ENCODE data around the gene TIGD6.

Gene TIGD6

GRCh38 chr5:149963729-149964128 is 36.7 kb downstream of the TIGD6 start:
- no peaks in the 10 kb centered on the region for H3K27me3 ChIP-seq (replicated peaks in 2 of 5; ENCODE audit: control insufficient read depth in 4 of 5, insufficient read depth in 5 of 5, low read length in 4 of 5)
- H3K4me3 ChIP-seq (ENCODE audit: control insufficient read depth in 1 of 7, extremely low read depth in 1 of 7, insufficient read depth in 4 of 7, low read depth in 2 of 7, low read length in 6 of 7): no peak overlapping the region
- peaks cover 0 to 23% (median 22%) of the 10 kb centered on the region in 4 experiments for H3K4me1 ChIP-seq (ENCODE audit: control extremely low read depth in 1 of 4, control insufficient read depth in 4 of 4, insufficient read depth in 4 of 4, low read length in 3 of 4)
- POLR2A ChIA-PET: no interaction called here
- WGBS (ENCODE audit: insufficient coverage): 100% methylated on average over 3 of the region's 3 CpGs
- DNase-seq: no peak
- H3K9me3 ChIP-seq (ENCODE audit: control extremely low read depth in 1 of 5, control insufficient read depth in 4 of 5, insufficient read depth in 2 of 5, low read depth in 1 of 5, low read length in 4 of 5): no peaks in the 10 kb centered on the region
- peaks cover 0 to 3% (median under 1%) of the 10 kb centered on the region in 4 experiments for H3K36me3 ChIP-seq (ENCODE audit: control insufficient read depth in 4 of 4, insufficient read depth in 4 of 4, low read length in 3 of 4)
- CTCF ChIA-PET: interaction anchor here (1.2 to 16.1 kb wide), 4 partner anchors 27 to 126 kb away, joined by 3 to 305 read pairs (median 6); no protein-coding TSS in a partner anchor
- no peak overlapping the region for H3K27ac ChIP-seq (ENCODE audit: insufficient read depth in 1 of 2, low read depth in 1 of 2, low read length in 2 of 2, poor library complexity in 1 of 2, severe bottlenecking in 2 of 2)

GRCh38 chr5:149962601-149963300 is 37.7 kb downstream of the TIGD6 start:
- no peak for DNase-seq
- H3K9me3 ChIP-seq (ENCODE audit: control extremely low read depth in 1 of 5, control insufficient read depth in 4 of 5, insufficient read depth in 2 of 5, low read depth in 1 of 5, low read length in 4 of 5): no peaks in the 10 kb centered on the region
- H3K36me3 ChIP-seq (ENCODE audit: control insufficient read depth in 4 of 4, insufficient read depth in 4 of 4, low read length in 3 of 4): peaks cover 0 to 3% (median under 1%) of the 10 kb centered on the region in 4 experiments
- H3K4me1 ChIP-seq (ENCODE audit: control extremely low read depth in 1 of 4, control insufficient read depth in 4 of 4, insufficient read depth in 4 of 4, low read length in 3 of 4): peaks cover 0 to 23% (median 22%) of the 10 kb centered on the region in 4 experiments
- POLR2A ChIA-PET: no interaction called here
- H3K27ac ChIP-seq (ENCODE audit: insufficient read depth in 1 of 2, low read depth in 1 of 2, low read length in 2 of 2, poor library complexity in 1 of 2, severe bottlenecking in 2 of 2): no peak overlapping the region
- WGBS (ENCODE audit: insufficient coverage): 96% methylated on average over 3 of the region's 5 CpGs
- H3K4me3 ChIP-seq (ENCODE audit: control insufficient read depth in 1 of 7, extremely low read depth in 1 of 7, insufficient read depth in 4 of 7, low read depth in 2 of 7, low read length in 6 of 7): no peak overlapping the region
- H3K27me3 ChIP-seq (replicated peaks in 2 of 5; ENCODE audit: control insufficient read depth in 4 of 5, insufficient read depth in 5 of 5, low read length in 4 of 5): no peaks in the 10 kb centered on the region
- CTCF ChIA-PET: interaction anchor here (0.7 to 16.1 kb wide), 20 partner anchors 9 to 330 kb away, joined by 3 to 305 read pairs (median 5); partner anchors contain the start of genes HMGXB3 and TIGD6

GRCh38 chr5:149961957-149962409 is 38.5 kb downstream of the TIGD6 start:
- CTCF ChIA-PET: interaction anchor here (0.7 to 16.1 kb wide), 27 partner anchors 9 to 329 kb away, joined by 3 to 305 read pairs (median 4); partner anchors contain the start of genes HMGXB3 and TIGD6
- WGBS (ENCODE audit: insufficient coverage): 74% methylated on average over 4 of the region's 6 CpGs
- DNase-seq: peak; percentile 39 to 55 (median 53)

GRCh38 chr5:149961186-149961685 is 39.2 kb downstream of the TIGD6 start:
- 8% methylated on average over 16 of the region's 23 CpGs for WGBS (ENCODE audit: insufficient coverage)
- ChIA-PET CTCF (interaction anchor here (0.8 to 16.1 kb wide), 18 partner anchors 10 to 322 kb away, joined by 3 to 305 read pairs (median 5); partner anchors contain the start of genes HMGXB3 and TIGD6), POLR2A (no interaction called here)
- H3K9me3 ChIP-seq (ENCODE audit: control extremely low read depth in 1 of 5, control insufficient read depth in 4 of 5, insufficient read depth in 2 of 5, low read depth in 1 of 5, low read length in 4 of 5): no peaks in the 10 kb centered on the region
- H3K36me3 ChIP-seq (ENCODE audit: control insufficient read depth in 4 of 4, insufficient read depth in 4 of 4, low read length in 3 of 4): peaks cover 0 to 3% (median under 1%) of the 10 kb centered on the region in 4 experiments
- peak overlapping the region; percentile 48 to 86 (median 78) for H3K4me3 ChIP-seq (ENCODE audit: control insufficient read depth in 1 of 7, extremely low read depth in 1 of 7, insufficient read depth in 4 of 7, low read depth in 2 of 7, low read length in 6 of 7)
- no peak overlapping the region for H3K27ac ChIP-seq (ENCODE audit: insufficient read depth in 1 of 2, low read depth in 1 of 2, low read length in 2 of 2, poor library complexity in 1 of 2, severe bottlenecking in 2 of 2)
- no peak for DNase-seq
- peaks cover 0 to 23% (median 22%) of the 10 kb centered on the region in 4 experiments for H3K4me1 ChIP-seq (ENCODE audit: control extremely low read depth in 1 of 4, control insufficient read depth in 4 of 4, insufficient read depth in 4 of 4, low read length in 3 of 4)
- H3K27me3 ChIP-seq (replicated peaks in 2 of 5; ENCODE audit: control insufficient read depth in 4 of 5, insufficient read depth in 5 of 5, low read length in 4 of 5): no peaks in the 10 kb centered on the region

More at GRCh38 chr5:149961957-149962409, 38.5 kb downstream of the TIGD6 start:
- no peaks in the 10 kb centered on the region for H3K9me3 ChIP-seq (ENCODE audit: control extremely low read depth in 1 of 5, control insufficient read depth in 4 of 5, insufficient read depth in 2 of 5, low read depth in 1 of 5, low read length in 4 of 5)
- H3K36me3 ChIP-seq (ENCODE audit: control insufficient read depth in 4 of 4, insufficient read depth in 4 of 4, low read length in 3 of 4): peaks cover 0 to 3% (median under 1%) of the 10 kb centered on the region in 4 experiments
- H3K4me1 ChIP-seq (ENCODE audit: control extremely low read depth in 1 of 4, control insufficient read depth in 4 of 4, insufficient read depth in 4 of 4, low read length in 3 of 4): peaks cover 0 to 23% (median 22%) of the 10 kb centered on the region in 4 experiments
- POLR2A ChIA-PET: interaction anchor here (0.6 kb wide), 1 partner anchor 49 kb away, joined by 5 read pairs; no protein-coding TSS in a partner anchor
- no peak overlapping the region for H3K4me3 ChIP-seq (ENCODE audit: control insufficient read depth in 1 of 7, extremely low read depth in 1 of 7, insufficient read depth in 4 of 7, low read depth in 2 of 7, low read length in 6 of 7)
- H3K27me3 ChIP-seq (replicated peaks in 2 of 5; ENCODE audit: control insufficient read depth in 4 of 5, insufficient read depth in 5 of 5, low read length in 4 of 5): no peaks in the 10 kb centered on the region
- H3K27ac ChIP-seq (ENCODE audit: insufficient read depth in 1 of 2, low read depth in 1 of 2, low read length in 2 of 2, poor library complexity in 1 of 2, severe bottlenecking in 2 of 2): no peak overlapping the region

DNA sequence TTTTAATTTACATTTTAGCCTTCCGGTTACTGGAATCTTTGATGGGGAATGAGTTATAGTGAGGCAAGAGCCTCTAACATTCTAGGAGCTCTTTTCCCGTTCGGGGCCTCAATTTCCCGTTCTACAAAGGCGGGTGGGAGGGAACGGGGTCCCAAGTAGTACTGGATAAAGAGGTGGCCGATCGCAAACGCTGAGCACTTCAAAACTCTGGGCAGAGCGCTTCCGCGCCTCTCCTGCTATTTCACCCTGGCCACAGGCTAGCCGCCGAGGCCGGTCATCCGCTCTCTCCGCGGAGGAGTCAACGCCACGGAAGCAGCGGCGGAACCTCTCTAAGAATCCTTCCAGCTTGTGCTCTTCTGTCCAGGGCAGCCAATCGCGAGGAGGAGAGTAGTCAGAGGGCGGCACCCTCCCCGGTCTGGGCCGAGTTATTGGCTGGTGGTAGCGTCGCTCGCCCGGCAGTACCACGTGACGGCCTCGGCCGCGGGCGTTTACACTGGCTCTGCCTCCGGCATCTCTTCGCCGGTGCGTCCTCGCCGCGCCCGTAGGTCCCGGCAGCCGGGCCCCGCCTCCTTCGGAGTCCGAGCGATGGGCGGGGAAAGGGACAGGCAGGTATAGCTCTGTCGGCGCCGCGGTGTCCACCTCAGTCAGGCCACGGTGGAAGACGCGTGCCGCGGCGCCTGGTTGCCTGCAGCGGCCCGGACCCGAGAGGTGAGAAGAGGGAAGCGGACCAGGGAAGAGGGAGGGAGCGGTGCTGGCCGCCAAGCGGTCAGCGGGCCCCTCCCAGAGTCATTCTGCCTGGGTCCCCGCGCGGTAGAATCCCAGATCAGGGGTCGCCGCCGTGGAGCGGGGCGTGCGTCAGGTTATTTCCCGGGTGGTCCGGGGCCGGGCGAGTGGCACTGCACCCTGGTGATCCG is 39.9 kb downstream of the TIGD6 start, which contains the start of gene SLC26A2:
Gene SLC26A2 (plus strand): TSS at position 487 of the 914 bp plus-strand sequence. CDS start 16,895 bp downstream, outside the sequence.
- Histone ChIP-seq H3K4me3 (ENCODE audit: control insufficient read depth in 1 of 7, extremely low read depth in 1 of 7, insufficient read depth in 4 of 7, low read depth in 2 of 7, low read length in 6 of 7) (peak within 1 kb of the TSS; percentile 48 to 86 (median 78)), H3K27me3 (replicated peaks in 2 of 5; ENCODE audit: control insufficient read depth in 4 of 5, insufficient read depth in 5 of 5, low read length in 4 of 5) (no peaks in the 10 kb centered on the region), H3K9me3 (ENCODE audit: control extremely low read depth in 1 of 5, control insufficient read depth in 4 of 5, insufficient read depth in 2 of 5, low read depth in 1 of 5, low read length in 4 of 5) (no peaks in the 10 kb centered on the region), H3K36me3 (ENCODE audit: control insufficient read depth in 4 of 4, insufficient read depth in 4 of 4, low read length in 3 of 4) (peaks cover 0 to 3% (median under 1%) of the 10 kb centered on the region in 4 experiments), H3K27ac (ENCODE audit: insufficient read depth in 1 of 2, low read depth in 1 of 2, low read length in 2 of 2, poor library complexity in 1 of 2, severe bottlenecking in 2 of 2) (peak within 1 kb of the TSS; percentile 33 to 83), H3K4me1 (ENCODE audit: control extremely low read depth in 1 of 4, control insufficient read depth in 4 of 4, insufficient read depth in 4 of 4, low read length in 3 of 4) (peaks cover 0 to 23% (median 22%) of the 10 kb centered on the region in 4 experiments)
- ChIA-PET CTCF (interaction anchor here (1.0 to 16.1 kb wide), 6 partner anchors 24 to 123 kb away, joined by 3 to 305 read pairs (median 4); no protein-coding TSS in a partner anchor), POLR2A (interaction anchor here (1.2 kb wide), 1 partner anchor 40 kb away, joined by 3 read pairs; the partner anchor contains the start of genes HMGXB3 and TIGD6)
- peak; percentile 95 to 96 (median 96) for DNase-seq
- WGBS (ENCODE audit: insufficient coverage): 0% methylated on average over 76 of the region's 84 CpGs

Measured in common myeloid progenitor, CD34-positive (primary cell).